Fibroblast of lung (primary cell): ENCODE results near the gene KRT85. TPM values are rescaled to one million over a fixed set of nuclear protein-coding genes. Genes with fewer than 3 reads are reported as not detected.

Experiments
- DNase-seq, 2 donors: peaks; one replicate each; pipeline versions ENCODE4 v3.0.0 to v3.0.0-alpha.2; 2010; ENCODE audit warnings: low read depth in 2 of 2
- H2AFZ ChIP-seq: 2 replicates; pipeline ENCODE4 v1.5.1; 2012; ENCODE audit warnings: low read length, control low read depth, inconsistent platforms
- H3K27ac ChIP-seq: 2 replicates; pipeline ENCODE4 v1.5.1; 2011; ENCODE audit warnings: low read length, control low read depth; ENCODE audit not compliant: insufficient read depth
- H3K27me3 ChIP-seq: 2 replicates; pipeline ENCODE4 v1.5.1; 2011; ENCODE audit warnings: mild to moderate bottlenecking, low read length; ENCODE audit not compliant: control insufficient read depth, insufficient read depth
- H3K36me3 ChIP-seq: 2 replicates; pipeline ENCODE4 v1.5.1; 2011; ENCODE audit warnings: low read length; ENCODE audit not compliant: control insufficient read depth, insufficient read depth
- H3K4me1 ChIP-seq: 2 replicates; pipeline ENCODE4 v1.5.1; 2011; ENCODE audit warnings: low read length; ENCODE audit not compliant: control insufficient read depth, insufficient read depth; ENCODE audit errors: extremely low read depth
- H3K4me2 ChIP-seq: 2 replicates; pipeline ENCODE4 v1.5.1; 2011; ENCODE audit warnings: low read length, control low read depth; ENCODE audit not compliant: insufficient read depth; ENCODE audit errors: extremely low read depth
- H3K4me3 ChIP-seq, 4 experiments: fragments of 200-600 bp in 1 of 4; sonication (generic) in 1 of 4; replicated peaks in 1 of 4; 2 replicates each; pipeline ENCODE4 v1.5.1; 2011 to 2016; ENCODE audit warnings: low read length in 4 of 4, low read depth in 3 of 4, mild to moderate bottlenecking in 3 of 4, control low read depth in 2 of 4, inconsistent platforms in 1 of 4, mixed read lengths in 1 of 4; ENCODE audit not compliant: insufficient read depth in 1 of 4; ENCODE audit errors: control extremely low read depth in 1 of 4
- H3K79me2 ChIP-seq: 2 replicates; pipeline ENCODE4 v1.5.1; 2012; ENCODE audit warnings: mild to moderate bottlenecking, low read length, inconsistent platforms; ENCODE audit not compliant: control insufficient read depth, insufficient read depth
- H3K9ac ChIP-seq: 2 replicates; pipeline ENCODE4 v1.5.1; 2011; ENCODE audit warnings: mild to moderate bottlenecking, low read length, control low read depth; ENCODE audit not compliant: insufficient read depth
- H3K9me3 ChIP-seq: 2 replicates; pipeline ENCODE4 v1.5.1; 2012; ENCODE audit warnings: low read depth, low read length; ENCODE audit not compliant: control insufficient read depth, insufficient read depth
- H4K20me1 ChIP-seq: 2 replicates; pipeline ENCODE4 v1.5.1; 2011; ENCODE audit warnings: low read length; ENCODE audit not compliant: control insufficient read depth, insufficient read depth; ENCODE audit errors: extremely low read depth
- CTCF ChIP-seq, 2 donors: IDR thresholded peaks in 1 of 2; conservative IDR thresholded peaks in 1 of 2; 1 replicate in 1 of 2; 2 replicates in 1 of 2; pipeline ENCODE4 v1.5.1; 2011 to 2012; ENCODE audit warnings: low read length in 2 of 2, control low read depth in 1 of 2, inconsistent platforms in 1 of 2, low read depth in 1 of 2, mild to moderate bottlenecking in 1 of 2
- EZH2 ChIP-seq: IDR thresholded peaks from 2 replicates; pipeline ENCODE4 v1.5.1; 2012; ENCODE audit warnings: low read length, control low read depth, mild to moderate bottlenecking; ENCODE audit errors: missing control alignments
- polyA plus RNA-seq, 2 donors: library from polyadenylated mRNA; depleted of rRNA in 1 of 2; stranded (reverse) in 1 of 2; unstranded in 1 of 2; fragments of >200 nt; gene quantifications; 2 replicates each; pipeline ENCODE4 v1.2.1, GENCODE V29; 2011 to 2012; ENCODE audit warnings: missing spikeins in 1 of 2
- total RNA-seq: library from RNA; depleted of rRNA; stranded (reverse); fragments of >200 nt; gene quantifications from 2 replicates; pipeline ENCODE4 v1.2.1, GENCODE V29; 2014

KRT85 gene
- total and polyA plus RNA-seq, 2 donors (not counting 1 experiment from before 2014, with no cell fraction given) = not detected

GRCh38 chr12:52405922-52406385 lies 38.7 kb upstream of the KRT85 start, which contains the start of gene KRT82:
Gene KRT82, minus strand, starts transcription at chr12:52406335. Its CDS starts 58 bp downstream, at chr12:52406277.
- Histone ChIP-seq H3K27me3 (peaks cover 7% of the 10 kb centered on the region), H2AFZ (no peak within 1 kb of the TSS), H3K4me1 (no peaks in the 10 kb centered on the region), H3K4me2 (no peak within 1 kb of the TSS), H4K20me1 (no peaks in the 10 kb centered on the region), H3K9ac (no peak within 1 kb of the TSS), H3K36me3 (no peaks in the 10 kb centered on the region), H3K9me3 (no peaks in the 10 kb centered on the region), H3K79me2 (no peaks in the 10 kb centered on the region), H3K4me3 (no peak within 1 kb of the TSS), H3K27ac (no peak within 1 kb of the TSS)
- no peak for TF ChIP-seq EZH2
- TF ChIP-seq CTCF (conservative IDR thresholded peaks at IDR 0.05 in 1 of 2, IDR thresholded peaks at IDR 0.05 in 1 of 2; ENCODE audit: low read depth in 1 of 2, low read length in 2 of 2) = no peak
- no peak for DNase-seq

GRCh38 chr12:52404951-52405350 lies 37.7 kb upstream of the KRT85 start:
- Histone ChIP-seq H2AFZ (no peak overlapping the region), H3K79me2 (no peaks in the 10 kb centered on the region), H3K9me3 (no peaks in the 10 kb centered on the region), H4K20me1 (no peaks in the 10 kb centered on the region), H3K4me1 (no peaks in the 10 kb centered on the region), H3K36me3 (no peaks in the 10 kb centered on the region), H3K27ac (no peak overlapping the region), H3K9ac (no peak overlapping the region), H3K27me3 (peaks cover 7% of the 10 kb centered on the region), H3K4me3 (no peak overlapping the region), H3K4me2 (no peak overlapping the region)
- TF ChIP-seq EZH2 (no peak), CTCF (conservative IDR thresholded peaks at IDR 0.05 in 1 of 2, IDR thresholded peaks at IDR 0.05 in 1 of 2; ENCODE audit: low read depth in 1 of 2, low read length in 2 of 2) (no peak)
- DNase-seq = no peak

GRCh38 chr12:52403561-52403960 lies 36.3 kb upstream of the KRT85 start:
- Histone ChIP-seq H3K27ac (no peak overlapping the region), H3K4me1 (no peaks in the 10 kb centered on the region), H3K4me2 (no peak overlapping the region), H3K27me3 (peaks cover 7% of the 10 kb centered on the region), H4K20me1 (no peaks in the 10 kb centered on the region), H3K79me2 (no peaks in the 10 kb centered on the region), H3K36me3 (no peaks in the 10 kb centered on the region), H3K9me3 (no peaks in the 10 kb centered on the region), H2AFZ (no peak overlapping the region), H3K4me3 (no peak overlapping the region), H3K9ac (no peak overlapping the region)
- DNase-seq = no peak
- TF ChIP-seq EZH2 (no peak), CTCF (conservative IDR thresholded peaks at IDR 0.05 in 1 of 2, IDR thresholded peaks at IDR 0.05 in 1 of 2; ENCODE audit: low read depth in 1 of 2, low read length in 2 of 2) (no peak)
